COLO668 (cell line): ENCODE data around the gene REX1BD.
"Not testable (repeated sequence)": the region's sequence is repeated elsewhere in the genome, so short reads cannot be mapped to it uniquely, and the experiment has no call there.

Experiments used
- DNase-seq: peaks from one replicate; lab custom pipeline; 2025; ENCODE audit not compliant: unreplicated experiment; lab: John Stamatoyannopoulos, UW

The REX1BD gene

GRCh38 chr19:18600692-18601397 lies 12.2 kb downstream of the REX1BD start:
- DNase-seq, result not testable (repeated sequence)

DNA sequence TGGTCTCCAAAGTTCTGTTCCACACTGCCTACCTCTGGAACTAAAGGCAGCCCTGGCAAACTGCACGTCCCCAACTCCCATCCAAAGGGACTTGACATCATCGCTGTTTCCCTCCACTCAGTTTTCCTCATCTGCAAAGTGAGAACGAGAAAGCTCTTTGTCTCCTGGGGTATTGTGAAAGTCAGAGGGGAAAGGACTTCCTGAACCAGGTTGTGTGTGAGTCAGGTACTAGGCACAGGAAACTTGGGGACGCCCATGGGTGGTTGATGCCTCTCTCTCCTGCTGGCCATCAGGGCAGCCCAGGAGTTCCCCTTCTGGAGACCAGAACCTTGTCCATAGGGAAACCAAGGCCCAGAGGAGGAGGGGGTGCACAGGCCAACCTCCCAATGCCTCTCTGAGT lies 13.3 kb downstream of the REX1BD start:
- no peak for DNase-seq

GRCh38 chr19:18603255-18603957 lies 14.8 kb downstream of the REX1BD start:
- DNase-seq, result peak; percentile 15

GRCh38 chr19:18603958-18604819 lies 15.6 kb downstream of the REX1BD start:
- no peak for DNase-seq

DNA sequence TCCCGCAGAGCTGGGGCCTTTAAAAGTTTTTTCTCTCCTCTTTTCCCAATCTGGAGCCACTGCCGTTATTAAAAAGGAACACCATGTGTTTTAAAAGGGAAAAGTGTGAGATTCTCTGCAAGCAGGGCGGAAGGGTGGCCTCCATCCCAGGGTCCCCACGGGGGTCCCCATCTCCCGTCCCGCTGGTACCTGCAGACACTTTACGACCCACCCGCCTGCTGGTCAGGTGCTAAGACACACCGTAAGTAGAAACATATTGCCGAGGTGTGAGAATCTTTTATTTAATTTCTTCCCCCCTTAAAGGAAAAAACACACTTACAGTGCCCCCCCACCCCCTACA lies 16.2 kb downstream of the REX1BD start:
- DNase-seq, result no peak

DNA sequence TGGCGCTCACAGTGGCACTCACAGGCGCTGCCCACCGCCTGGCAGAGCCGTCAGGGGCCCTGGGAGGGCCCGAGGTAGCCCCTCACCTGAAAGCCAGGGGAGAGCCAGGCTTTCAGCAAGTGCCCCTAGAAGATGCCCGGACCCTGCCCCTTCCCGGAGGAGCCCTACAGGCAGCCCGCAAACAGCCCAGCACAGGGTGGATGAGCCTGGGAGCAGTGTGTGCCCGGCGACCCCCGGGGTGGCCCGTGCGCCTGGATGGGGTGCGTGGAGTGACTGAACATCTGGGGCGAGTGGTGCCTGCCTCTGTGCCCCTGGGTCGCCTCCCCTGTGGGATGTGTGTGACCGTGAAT lies 16.6 kb downstream of the REX1BD start:
- DNase-seq, result no peak

- DNase-seq, result no peak
These were observed 17.1 kb downstream of the REX1BD start for GRCh38 chr19:18605546-18606280.

DNA sequence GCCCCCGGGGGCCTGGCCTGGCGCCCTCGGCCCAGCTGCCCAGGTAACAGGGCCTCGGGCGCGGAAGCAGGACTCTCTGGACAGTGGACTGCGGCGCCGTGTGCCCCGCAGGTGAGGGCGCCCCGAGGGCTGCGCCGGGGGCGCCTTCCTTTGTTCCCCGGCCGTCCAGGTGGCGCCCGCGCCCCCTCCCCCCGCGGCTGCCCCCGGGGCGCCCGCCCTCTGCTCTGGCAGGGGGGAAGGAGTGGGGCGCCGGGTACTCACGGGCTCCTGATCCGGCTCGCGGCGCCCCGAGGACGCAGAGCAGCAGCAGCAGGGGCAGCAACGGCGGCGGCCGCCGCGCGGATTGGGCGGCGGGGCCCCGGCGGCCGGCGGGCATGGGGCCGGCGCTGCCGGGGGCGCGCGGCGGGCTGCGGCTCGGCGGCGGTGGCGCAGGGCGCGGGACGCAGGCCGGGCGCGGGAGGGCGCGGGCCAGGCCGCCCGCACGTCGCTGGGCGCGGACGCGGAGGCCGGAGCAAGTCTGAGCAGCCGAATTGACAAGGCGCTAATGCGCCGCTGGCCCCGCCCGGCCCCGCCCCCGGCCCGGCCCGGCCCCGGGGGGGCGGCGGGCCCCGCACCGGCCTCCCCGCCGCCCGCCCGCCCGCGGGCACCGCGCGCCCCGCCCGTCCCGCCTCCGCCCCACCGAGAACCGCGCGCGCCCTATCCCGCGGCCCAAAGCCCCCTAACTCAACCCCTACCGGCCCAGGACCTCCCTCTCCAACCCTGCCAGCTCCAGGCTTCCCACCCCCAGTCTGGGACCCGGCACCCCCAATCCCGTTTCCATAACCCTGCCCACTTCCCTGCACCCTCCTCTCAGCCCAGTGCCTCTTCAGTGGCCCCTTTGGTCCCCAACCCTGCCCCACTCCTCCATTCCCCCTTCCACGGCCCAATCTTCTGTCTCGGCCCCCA lies 18.0 kb downstream of the REX1BD start, which contains the start of gene CRLF1:
Gene CRLF1 (minus strand): TSS at position 519 of the 945 bp plus-strand sequence. CDS start 143 bp downstream, at position 376.
- no peak for DNase-seq

GRCh38 chr19:18607226-18608101 lies 18.9 kb downstream of the REX1BD start:
- DNase-seq, result no peak

- DNase-seq, result no peak
These were observed 19.7 kb downstream of the REX1BD start for GRCh38 chr19:18608102-18608804.

DNA sequence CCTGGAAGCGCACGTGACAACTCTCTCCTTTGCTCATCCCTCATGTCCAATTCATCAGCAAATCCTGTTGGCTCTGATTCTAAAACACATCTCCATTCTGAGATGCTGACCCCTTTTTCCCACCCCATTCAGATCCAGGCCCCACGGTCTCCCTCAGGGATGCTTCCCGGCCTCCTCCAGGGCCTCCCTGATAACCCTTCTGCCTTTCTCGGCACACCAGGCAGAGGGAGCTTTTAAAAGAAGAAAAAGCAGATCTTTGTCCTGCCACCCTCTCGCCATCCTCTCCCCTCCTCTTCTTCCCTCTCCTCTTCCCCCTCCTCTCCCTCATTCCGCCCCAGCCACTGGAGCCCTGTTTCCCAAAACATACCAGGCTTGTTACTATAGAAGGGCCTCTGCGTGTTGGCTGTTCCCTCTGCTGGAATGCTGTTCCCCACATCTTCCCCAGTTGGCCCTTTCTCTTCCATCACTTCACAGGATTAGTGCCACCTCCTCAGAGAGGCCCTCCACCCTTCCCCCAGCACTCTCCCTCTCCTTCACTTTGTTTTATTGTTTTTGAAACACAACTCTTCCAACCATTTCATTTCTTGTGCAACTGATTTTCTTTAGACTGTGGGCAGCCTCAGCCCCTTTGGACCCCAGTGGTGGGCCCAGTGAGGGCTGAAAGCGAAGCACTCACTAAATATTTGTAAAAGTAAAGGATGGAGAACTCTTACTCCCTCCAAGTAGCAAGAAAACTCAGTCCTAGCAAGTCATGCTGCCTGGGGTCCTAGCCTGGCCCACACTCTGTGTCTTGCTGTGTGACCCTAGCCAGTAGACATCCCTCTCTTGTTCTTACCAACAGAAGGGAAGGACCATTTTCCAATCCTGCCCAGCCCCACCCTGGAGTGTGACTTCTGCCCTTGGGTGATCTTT lies 20.5 kb downstream of the REX1BD start:
- DNase-seq, result no peak

GRCh38 chr19:18609717-18610051 lies 21.1 kb downstream of the REX1BD start:
- no peak for DNase-seq

DNA sequence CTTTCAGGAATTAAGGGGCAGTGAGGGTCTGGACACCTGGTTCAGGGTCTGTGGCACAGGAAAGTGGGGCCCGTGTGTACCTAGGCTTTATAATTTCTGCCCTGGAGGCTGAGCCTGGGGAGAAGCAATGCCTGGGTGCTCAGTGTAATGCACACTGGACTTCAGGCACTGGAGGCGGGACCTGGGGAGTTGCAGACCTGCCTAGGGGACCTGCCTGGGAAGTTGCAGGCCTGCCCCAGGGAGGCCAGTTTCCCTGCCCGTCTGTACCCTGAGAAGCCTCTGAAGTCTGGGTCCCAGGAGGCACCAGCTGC lies 21.6 kb downstream of the REX1BD start:
- DNase-seq, result no peak

DNA sequence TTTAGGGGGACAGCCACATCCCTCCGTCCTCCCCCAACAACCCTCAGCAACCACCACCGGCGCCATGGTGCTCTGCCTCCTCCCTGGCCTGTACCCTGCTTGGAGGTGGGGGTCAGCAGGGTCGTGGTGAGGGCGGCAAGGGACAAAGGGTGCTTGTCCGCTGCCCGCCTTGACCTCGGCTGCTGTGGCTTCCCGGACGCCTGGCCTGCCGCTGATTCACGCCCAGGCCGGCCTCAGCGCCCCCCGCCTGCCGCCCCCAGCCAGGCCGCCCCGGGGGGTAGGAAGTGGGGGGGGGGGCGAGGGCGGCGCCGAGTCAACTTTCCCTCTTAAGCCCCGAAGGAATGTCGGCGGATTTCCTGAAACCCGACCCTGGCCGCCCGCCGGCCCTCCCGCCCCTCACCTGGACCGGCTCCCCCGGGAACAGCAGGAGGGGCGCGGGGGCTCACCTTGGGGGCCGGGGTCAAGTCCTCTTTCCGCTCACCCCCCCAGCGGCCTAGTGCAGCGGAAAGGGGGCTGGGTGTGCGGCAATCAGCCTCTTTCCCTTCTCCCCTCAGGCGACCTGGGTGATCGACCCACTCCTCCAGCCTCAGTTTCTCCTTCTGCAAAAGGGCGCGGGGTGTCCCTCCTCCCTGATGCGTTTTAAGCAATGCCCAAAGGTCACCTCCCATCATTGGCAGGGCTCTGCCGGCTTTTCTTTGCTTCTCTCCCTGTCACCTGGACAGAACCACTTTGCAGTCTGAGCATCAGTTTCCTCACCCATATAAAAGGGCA lies 22.1 kb downstream of the REX1BD start:
- DNase-seq, result no peak

- DNase-seq, result peak; percentile 22
These were observed 22.9 kb downstream of the REX1BD start for GRCh38 chr19:18611327-18612050.

GRCh38 chr19:18612051-18612771 lies 23.6 kb downstream of the REX1BD start:
- no peak for DNase-seq
